Body of pancreas (tissue), 4 donors: ENCODE results near the gene KCNQ5.

Experiments
- CTCF ChIP-seq, 7 experiments: fragments of 450-650 bp in 4 of 7; fragments of 200-600 bp in 3 of 7; sonication (generic) in 3 of 7; IDR thresholded peaks; one replicate each; pipeline ENCODE4 v1.5.1; 2016 to 2019; ENCODE audit warnings: antibody characterized with exemption in 7 of 7
- POLR2A ChIP-seq, 3 donors: fragments of 450-650 bp; IDR thresholded peaks; one replicate each; pipeline ENCODE4 v1.6.1; 2016; ENCODE audit warnings: antibody characterized with exemption in 3 of 3, mild to moderate bottlenecking in 2 of 3

GRCh38 chr6:72659754-72660153 lies 37.9 kb downstream of the KCNQ5 start:
- TF ChIP-seq CTCF (IDR thresholded peaks at IDR 0.05), result no peak
- no peak for TF ChIP-seq POLR2A (IDR thresholded peaks at IDR 0.05)
